Keratinocyte (primary cell): ENCODE measurements around the gene BTRC.

Source experiments
- EZH2 ChIP-seq: IDR thresholded peaks from one replicate; pipeline ENCODE4 v1.6.1; 2012; ENCODE audit warnings: inconsistent platforms, mild to moderate bottlenecking, low read length, moderate library complexity
- TF ChIP-seq, protein P1 (sequence below), 3 experiments: IDR thresholded peaks in 1 of 3; conservative IDR thresholded peaks in 1 of 3; optimal IDR thresholded peaks in 1 of 3; 2 replicates in 2 of 3; 3 replicates in 1 of 3; pipeline versions ENCODE3 to v1.5.1; 2011; ENCODE audit warnings: low read length in 3 of 3, mild to moderate bottlenecking in 3 of 3, moderate library complexity in 2 of 3, control low read depth in 1 of 3, inconsistent platforms in 1 of 3; ENCODE audit not compliant: insufficient read depth in 2 of 3; ENCODE audit errors: extremely low read depth in 1 of 3

DNA sequence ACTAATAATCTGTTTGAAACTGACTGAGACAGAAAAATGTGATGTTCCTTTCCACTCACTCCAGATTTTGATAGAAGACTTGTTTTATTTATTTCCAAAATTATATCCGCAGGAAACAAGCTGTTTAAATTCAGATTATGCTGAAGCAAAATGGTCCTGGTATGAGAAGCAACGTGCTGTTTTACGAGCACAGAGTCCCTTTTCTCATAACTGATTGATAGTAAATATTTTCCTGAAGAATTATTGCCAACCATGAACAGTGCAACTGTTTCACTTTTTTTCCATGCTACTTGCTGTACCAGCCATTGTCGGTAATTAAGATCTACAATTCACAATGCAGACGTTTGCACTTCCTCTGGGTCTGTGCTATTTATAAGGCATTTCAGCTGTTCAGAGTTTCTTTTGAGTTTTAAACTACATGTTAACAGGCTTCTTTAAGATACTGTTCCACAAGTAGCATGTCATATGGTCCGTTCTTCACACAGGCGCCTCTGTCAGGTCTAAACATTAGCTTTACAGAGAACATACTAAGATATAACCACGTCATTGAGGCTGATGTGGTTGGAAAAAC, 130.3 kb downstream of the BTRC start:
- TF ChIP-seq, protein P1, sequence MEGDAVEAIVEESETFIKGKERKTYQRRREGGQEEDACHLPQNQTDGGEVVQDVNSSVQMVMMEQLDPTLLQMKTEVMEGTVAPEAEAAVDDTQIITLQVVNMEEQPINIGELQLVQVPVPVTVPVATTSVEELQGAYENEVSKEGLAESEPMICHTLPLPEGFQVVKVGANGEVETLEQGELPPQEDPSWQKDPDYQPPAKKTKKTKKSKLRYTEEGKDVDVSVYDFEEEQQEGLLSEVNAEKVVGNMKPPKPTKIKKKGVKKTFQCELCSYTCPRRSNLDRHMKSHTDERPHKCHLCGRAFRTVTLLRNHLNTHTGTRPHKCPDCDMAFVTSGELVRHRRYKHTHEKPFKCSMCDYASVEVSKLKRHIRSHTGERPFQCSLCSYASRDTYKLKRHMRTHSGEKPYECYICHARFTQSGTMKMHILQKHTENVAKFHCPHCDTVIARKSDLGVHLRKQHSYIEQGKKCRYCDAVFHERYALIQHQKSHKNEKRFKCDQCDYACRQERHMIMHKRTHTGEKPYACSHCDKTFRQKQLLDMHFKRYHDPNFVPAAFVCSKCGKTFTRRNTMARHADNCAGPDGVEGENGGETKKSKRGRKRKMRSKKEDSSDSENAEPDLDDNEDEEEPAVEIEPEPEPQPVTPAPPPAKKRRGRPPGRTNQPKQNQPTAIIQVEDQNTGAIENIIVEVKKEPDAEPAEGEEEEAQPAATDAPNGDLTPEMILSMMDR (optimal IDR thresholded peaks at IDR 0.05 in 1 of 3, IDR thresholded peaks at IDR 0.05 in 1 of 3, conservative IDR thresholded peaks at IDR 0.05 in 1 of 3; ENCODE audit: extremely low read depth in 1 of 3, insufficient read depth in 2 of 3, low read length in 3 of 3), result no peak
- TF ChIP-seq EZH2, result no peak
